Measurements from ENCODE around the gene SELENOH.
A peak's percentile ranks its signal among the peaks of the same experiment; 100 is the strongest.

SELENOH gene

GRCh38 chr11:57751176-57751575 is 9.9 kb downstream of the SELENOH start:
- DNase-seq, result no peak

- DNase-seq, result peak; percentile 38
These were observed 10.5 kb downstream of the SELENOH start, which contains the start of gene BTBD18 for GRCh38 chr11:57751676-57752253. Gene BTBD18, minus strand, starts transcription at chr11:57751819. Its CDS starts 631 bp downstream, at chr11:57751188.

GRCh38 chr11:57752954-57753353 is 11.7 kb downstream of the SELENOH start:
- DNase-seq, result no peak

GRCh38 chr11:57758174-57758573 is 16.9 kb downstream of the SELENOH start:
- no peak for DNase-seq

GRCh38 chr11:57761301-57762234 is 20.3 kb downstream of the SELENOH start, which contains the start of gene CTNND1:
Gene CTNND1, plus strand, starts transcription at chr11:57761802. Its CDS starts 29,677 bp downstream, at chr11:57791479.
- DNase-seq, result peak; percentile 78

GRCh38 chr11:57762235-57762861 is 21.1 kb downstream of the SELENOH start:
- peak; percentile 5 for DNase-seq

- DNase-seq, result no peak
These were observed 22.3 kb downstream of the SELENOH start for GRCh38 chr11:57763568-57763967.

- no peak for DNase-seq
These were observed 22.7 kb downstream of the SELENOH start for GRCh38 chr11:57764021-57764420.

GRCh38 chr11:57764566-57764965 is 23.3 kb downstream of the SELENOH start:
- DNase-seq, result no peak

- no peak for DNase-seq
These were observed 23.7 kb downstream of the SELENOH start for GRCh38 chr11:57764972-57765371.

- DNase-seq, result no peak
These were observed 29.5 kb downstream of the SELENOH start for GRCh38 chr11:57770793-57771192.

- no peak for DNase-seq
These were observed 30.1 kb downstream of the SELENOH start for GRCh38 chr11:57771365-57771764.

GRCh38 chr11:57772562-57772961 is 31.3 kb downstream of the SELENOH start:
- DNase-seq, result no peak

GRCh38 chr11:57773026-57773598 is 31.8 kb downstream of the SELENOH start:
- DNase-seq, result no peak

GRCh38 chr11:57775491-57775890 is 34.2 kb downstream of the SELENOH start:
- no peak for DNase-seq

GRCh38 chr11:57776031-57776521 is 34.8 kb downstream of the SELENOH start:
- no peak for DNase-seq

GRCh38 chr11:57776577-57777210 is 35.4 kb downstream of the SELENOH start:
- no peak for DNase-seq

- no peak for DNase-seq
These were observed 36.7 kb downstream of the SELENOH start for GRCh38 chr11:57777969-57778317.

GRCh38 chr11:57778318-57779037 is 37.2 kb downstream of the SELENOH start:
- peak; percentile 30 for DNase-seq

GRCh38 chr11:57779276-57779675 is 38.0 kb downstream of the SELENOH start:
- DNase-seq, result no peak

GRCh38 chr11:57781529-57781943 is 40.2 kb downstream of the SELENOH start:
- DNase-seq, result no peak

GRCh38 chr11:57785072-57785471 is 43.8 kb downstream of the SELENOH start:
- no peak for DNase-seq
